ENCODE measurements around the gene SLCO2A1. TPM values are rescaled to one million over a fixed set of nuclear protein-coding genes. Genes with fewer than 3 reads are reported as not detected.

Gene SLCO2A1
- total RNA-seq, 1 donor, result 0.36 TPM

DNA sequence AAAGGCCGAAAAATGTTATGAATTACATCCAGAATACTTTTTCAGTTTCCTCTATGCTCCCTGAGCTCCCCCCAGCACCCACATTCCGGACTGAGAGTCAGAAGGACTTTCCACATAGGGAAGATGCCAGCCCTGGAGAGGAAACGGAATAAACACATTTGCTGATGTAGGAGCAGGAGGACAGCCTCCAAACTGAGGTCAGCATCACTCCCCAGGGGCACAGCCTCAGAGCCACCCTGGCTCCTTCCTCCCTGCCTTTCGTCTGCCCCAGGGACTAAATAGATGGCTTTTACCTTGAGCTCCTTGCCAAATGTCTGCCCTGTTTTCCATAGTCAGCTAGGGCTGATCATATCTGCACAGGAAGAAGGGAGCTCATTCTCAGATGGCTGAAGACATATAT is 22.6 kb upstream of the SLCO2A1 start:
- Histone ChIP-seq H3K27ac (ENCODE audit: low read depth, low read length) (no peak overlapping the region), H2AFZ (ENCODE audit: low read length) (no peak overlapping the region), H3K27me3 (ENCODE audit: insufficient read depth, low read length) (no peaks in the 10 kb centered on the region), H3K9me3 (ENCODE audit: low read depth, low read length) (no peaks in the 10 kb centered on the region), H3K79me2 (ENCODE audit: insufficient read depth, low read length) (no peaks in the 10 kb centered on the region), H3K4me2 (ENCODE audit: insufficient read depth, low read length) (no peak overlapping the region), H3K4me3 (ENCODE audit: insufficient read depth, low read length) (no peak overlapping the region), H3K36me3 (ENCODE audit: insufficient read depth, low read length) (no peaks in the 10 kb centered on the region), H4K20me1 (ENCODE audit: insufficient read depth, low read length) (no peaks in the 10 kb centered on the region), H3K4me1 (ENCODE audit: insufficient read depth, low read length) (peaks cover 8% of the 10 kb centered on the region)
- TF ChIP-seq, protein P1, sequence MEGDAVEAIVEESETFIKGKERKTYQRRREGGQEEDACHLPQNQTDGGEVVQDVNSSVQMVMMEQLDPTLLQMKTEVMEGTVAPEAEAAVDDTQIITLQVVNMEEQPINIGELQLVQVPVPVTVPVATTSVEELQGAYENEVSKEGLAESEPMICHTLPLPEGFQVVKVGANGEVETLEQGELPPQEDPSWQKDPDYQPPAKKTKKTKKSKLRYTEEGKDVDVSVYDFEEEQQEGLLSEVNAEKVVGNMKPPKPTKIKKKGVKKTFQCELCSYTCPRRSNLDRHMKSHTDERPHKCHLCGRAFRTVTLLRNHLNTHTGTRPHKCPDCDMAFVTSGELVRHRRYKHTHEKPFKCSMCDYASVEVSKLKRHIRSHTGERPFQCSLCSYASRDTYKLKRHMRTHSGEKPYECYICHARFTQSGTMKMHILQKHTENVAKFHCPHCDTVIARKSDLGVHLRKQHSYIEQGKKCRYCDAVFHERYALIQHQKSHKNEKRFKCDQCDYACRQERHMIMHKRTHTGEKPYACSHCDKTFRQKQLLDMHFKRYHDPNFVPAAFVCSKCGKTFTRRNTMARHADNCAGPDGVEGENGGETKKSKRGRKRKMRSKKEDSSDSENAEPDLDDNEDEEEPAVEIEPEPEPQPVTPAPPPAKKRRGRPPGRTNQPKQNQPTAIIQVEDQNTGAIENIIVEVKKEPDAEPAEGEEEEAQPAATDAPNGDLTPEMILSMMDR (IDR thresholded peaks at IDR 0.05; ENCODE audit: extremely low read depth, low read depth, low read length), result no peak
- no peak for DNase-seq (ENCODE audit: insufficient read length, low spot score, missing footprints)

DNA sequence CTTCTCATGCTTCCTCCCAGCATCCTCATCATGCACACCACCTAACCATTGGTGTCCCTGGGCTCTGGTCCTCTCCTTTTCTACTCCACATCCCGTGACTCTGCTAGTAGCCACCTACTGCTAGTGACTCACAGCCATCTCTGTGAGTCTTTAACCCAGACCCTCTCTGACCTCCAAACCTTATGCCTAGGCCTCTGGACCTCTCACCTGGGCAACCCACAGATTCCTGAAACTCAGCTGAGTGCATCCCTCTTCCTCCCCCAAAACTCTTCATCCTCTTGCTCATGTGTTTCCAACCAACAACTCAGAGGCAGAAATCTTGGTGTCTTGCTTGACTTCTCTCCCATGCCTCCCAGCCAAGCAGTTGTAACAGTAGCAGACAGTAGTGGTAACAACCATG is 20.0 kb upstream of the SLCO2A1 start:
- TF ChIP-seq, protein P1 (IDR thresholded peaks at IDR 0.05; ENCODE audit: extremely low read depth, low read depth, low read length), result no peak
- Histone ChIP-seq H2AFZ (ENCODE audit: low read length) (no peak overlapping the region), H3K79me2 (ENCODE audit: insufficient read depth, low read length) (no peaks in the 10 kb centered on the region)

DNA sequence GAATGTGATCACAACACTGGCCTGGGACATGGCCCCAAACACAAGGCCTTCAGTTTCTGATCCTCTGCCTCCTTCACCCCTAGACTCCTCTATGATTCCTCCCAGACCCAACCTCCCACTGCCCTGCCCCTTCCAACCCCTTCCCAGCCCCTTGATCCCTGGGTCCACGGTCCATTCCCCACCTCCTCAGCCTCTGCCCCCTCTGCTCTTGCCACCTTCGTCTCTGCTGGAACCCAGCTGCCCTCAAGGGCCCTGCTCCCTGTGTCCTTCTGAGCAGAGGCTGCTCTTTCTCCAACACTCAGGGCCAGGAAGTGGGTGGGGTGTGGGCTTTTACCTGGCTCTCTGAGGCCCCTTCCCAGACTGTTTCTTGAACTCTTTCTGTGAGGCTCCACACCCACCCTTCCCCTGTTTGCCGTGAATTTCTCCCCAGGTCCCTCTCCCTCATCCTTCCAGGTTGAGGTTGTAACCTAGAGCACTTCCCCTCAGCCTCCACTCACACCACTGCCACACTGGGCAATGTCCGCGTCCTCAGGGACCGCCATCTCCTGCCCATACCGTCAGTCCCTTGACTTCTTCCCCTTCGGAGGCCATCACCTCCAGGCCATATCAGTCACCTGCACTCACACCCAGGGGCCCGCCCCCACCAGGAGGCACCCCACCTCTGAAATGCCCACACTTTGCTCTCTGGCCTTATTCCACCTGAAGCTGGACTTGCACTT is 18.7 kb upstream of the SLCO2A1 start:
- H3K27me3 ChIP-seq (ENCODE audit: insufficient read depth, low read length), result no peaks in the 10 kb centered on the region
- H3K9me3 ChIP-seq (ENCODE audit: low read depth, low read length), result peaks cover 4% of the 10 kb centered on the region
- DNase-seq (ENCODE audit: insufficient read length, low spot score, missing footprints), result no peak
- TF ChIP-seq, protein P1 (IDR thresholded peaks at IDR 0.05; ENCODE audit: extremely low read depth, low read depth, low read length), result no peak
- no peak overlapping the region for H3K4me3 ChIP-seq (ENCODE audit: insufficient read depth, low read length)
- H3K4me1 ChIP-seq (ENCODE audit: insufficient read depth, low read length), result no peaks in the 10 kb centered on the region
- H3K79me2 ChIP-seq (ENCODE audit: insufficient read depth, low read length), result no peaks in the 10 kb centered on the region
- H2AFZ ChIP-seq (ENCODE audit: low read length), result no peak overlapping the region
- H3K27ac ChIP-seq (ENCODE audit: low read depth, low read length), result no peak overlapping the region
- no peaks in the 10 kb centered on the region for H4K20me1 ChIP-seq (ENCODE audit: insufficient read depth, low read length)
- no peaks in the 10 kb centered on the region for H3K36me3 ChIP-seq (ENCODE audit: insufficient read depth, low read length)
- H3K4me2 ChIP-seq (ENCODE audit: insufficient read depth, low read length), result no peak overlapping the region

More for the DNA sequence above, 20.0 kb upstream of the SLCO2A1 start:
- H3K36me3 ChIP-seq (ENCODE audit: insufficient read depth, low read length), result no peaks in the 10 kb centered on the region
- H3K4me2 ChIP-seq (ENCODE audit: insufficient read depth, low read length), result no peak overlapping the region
- no peak overlapping the region for H3K4me3 ChIP-seq (ENCODE audit: insufficient read depth, low read length)
- no peaks in the 10 kb centered on the region for H3K27me3 ChIP-seq (ENCODE audit: insufficient read depth, low read length)
- no peak for DNase-seq (ENCODE audit: insufficient read length, low spot score, missing footprints)
- no peak overlapping the region for H3K27ac ChIP-seq (ENCODE audit: low read depth, low read length)
- peaks cover 4% of the 10 kb centered on the region for H3K9me3 ChIP-seq (ENCODE audit: low read depth, low read length)
- H3K4me1 ChIP-seq (ENCODE audit: insufficient read depth, low read length), result no peaks in the 10 kb centered on the region
- no peaks in the 10 kb centered on the region for H4K20me1 ChIP-seq (ENCODE audit: insufficient read depth, low read length)

DNA sequence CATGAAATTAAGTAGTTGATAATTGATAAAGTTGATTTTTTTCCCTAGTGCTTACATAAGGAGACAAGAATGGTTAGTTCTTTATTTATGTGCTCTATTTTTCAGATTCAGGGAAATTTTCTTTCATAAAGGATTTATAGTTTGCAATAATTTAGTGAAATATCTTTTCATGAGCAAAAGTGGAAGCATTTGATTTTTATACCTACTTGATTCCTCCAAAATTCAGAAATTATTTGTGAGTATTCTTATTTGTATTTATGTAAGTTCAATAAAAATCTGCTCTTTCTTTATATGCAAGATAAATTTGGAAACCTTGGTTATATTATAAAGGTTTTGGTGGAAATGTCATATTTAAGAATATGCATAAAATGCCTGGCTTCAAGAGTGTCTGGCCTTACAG is 14.7 kb upstream of the SLCO2A1 start:
- no peaks in the 10 kb centered on the region for H4K20me1 ChIP-seq (ENCODE audit: insufficient read depth, low read length)
- no peaks in the 10 kb centered on the region for H3K27me3 ChIP-seq (ENCODE audit: insufficient read depth, low read length)
- peaks cover 4% of the 10 kb centered on the region for H3K9me3 ChIP-seq (ENCODE audit: low read depth, low read length)
- no peaks in the 10 kb centered on the region for H3K36me3 ChIP-seq (ENCODE audit: insufficient read depth, low read length)
- no peaks in the 10 kb centered on the region for H3K4me1 ChIP-seq (ENCODE audit: insufficient read depth, low read length)
- H2AFZ ChIP-seq (ENCODE audit: low read length), result no peak overlapping the region
- DNase-seq (ENCODE audit: insufficient read length, low spot score, missing footprints), result no peak
- H3K4me2 ChIP-seq (ENCODE audit: insufficient read depth, low read length), result no peak overlapping the region
- TF ChIP-seq, protein P1 (IDR thresholded peaks at IDR 0.05; ENCODE audit: extremely low read depth, low read depth, low read length), result no peak
- no peak overlapping the region for H3K4me3 ChIP-seq (ENCODE audit: insufficient read depth, low read length)
- no peaks in the 10 kb centered on the region for H3K79me2 ChIP-seq (ENCODE audit: insufficient read depth, low read length)
- no peak overlapping the region for H3K27ac ChIP-seq (ENCODE audit: low read depth, low read length)

Measured in osteoblast (primary cell).